Measurements from ENCODE around the gene BFSP1. TPM values are rescaled to one million over a fixed set of nuclear protein-coding genes. Genes with fewer than 3 reads are reported as not detected.

Gene BFSP1
- total RNA-seq, 2 donors from 2014 or later: 9.4 to 12.0 TPM

- H3K4me1 ChIP-seq (ENCODE audit: control insufficient read depth, insufficient read depth, low read length): no peaks in the 10 kb centered on the region
- Mint-ChIP-seq H3K9me3 (no peaks in the 10 kb centered on the region), H3K27ac (no peak overlapping the region), H3K36me3 (ENCODE audit: low read depth) (peaks cover 2% of the 10 kb centered on the region), H3K4me3 (no peak overlapping the region), H3K27me3 (ENCODE audit: insufficient read depth) (no peaks in the 10 kb centered on the region), H3K4me1 (peaks cover 29% of the 10 kb centered on the region)
- H3K4me3 ChIP-seq (ENCODE audit: low read length): no peak overlapping the region
- H3K36me3 ChIP-seq (ENCODE audit: control insufficient read depth, insufficient read depth, low read length): no peaks in the 10 kb centered on the region
- no peaks in the 10 kb centered on the region for H3K27me3 ChIP-seq (ENCODE audit: control insufficient read depth, insufficient read depth, low read length, poor library complexity, severe bottlenecking)
- 92 to 95% methylated on average over 3 to 6 of the region's 6 CpGs for WGBS, 2 experiments (ENCODE audit: insufficient coverage in 1 of 2, insufficient read length in 1 of 2)
- no peak for TF ChIP-seq CTCF (conservative IDR thresholded peaks at IDR 0.05)
- no peaks in the 10 kb centered on the region for H3K9me3 ChIP-seq (ENCODE audit: control insufficient read depth, low read length)
- H3K27ac ChIP-seq (ENCODE audit: low read depth, low read length): no peak overlapping the region
- no peak overlapping the region for H3K9ac ChIP-seq (ENCODE audit: extremely low read depth, low read length, poor library complexity, severe bottlenecking)
- peak; percentile 35 for DNase-seq
These were observed 27.7 kb downstream of the BFSP1 start for GRCh38 chr20:17503301-17504065.

GRCh38 chr20:17502105-17502504 lies 29.1 kb downstream of the BFSP1 start:
- Mint-ChIP-seq H3K4me1 (peaks cover 29% of the 10 kb centered on the region), H3K9me3 (no peaks in the 10 kb centered on the region), H3K27me3 (ENCODE audit: insufficient read depth) (no peaks in the 10 kb centered on the region), H3K27ac (no peak overlapping the region), H3K4me3 (no peak overlapping the region), H3K36me3 (ENCODE audit: low read depth) (no peaks in the 10 kb centered on the region)
- Histone ChIP-seq H3K27ac (ENCODE audit: low read depth, low read length) (no peak overlapping the region), H3K9ac (ENCODE audit: extremely low read depth, low read length, poor library complexity, severe bottlenecking) (no peak overlapping the region), H3K36me3 (ENCODE audit: control insufficient read depth, insufficient read depth, low read length) (no peaks in the 10 kb centered on the region), H3K9me3 (ENCODE audit: control insufficient read depth, low read length) (no peaks in the 10 kb centered on the region), H3K27me3 (ENCODE audit: control insufficient read depth, insufficient read depth, low read length, poor library complexity, severe bottlenecking) (no peaks in the 10 kb centered on the region), H3K4me1 (ENCODE audit: control insufficient read depth, insufficient read depth, low read length) (no peaks in the 10 kb centered on the region), H3K4me3 (ENCODE audit: low read length) (no peak overlapping the region)
- TF ChIP-seq CTCF (conservative IDR thresholded peaks at IDR 0.05): no peak
- WGBS, 2 experiments (ENCODE audit: insufficient coverage in 1 of 2, insufficient read length in 1 of 2): 85 to 88% methylated on average over 4 of the region's 4 CpGs
- DNase-seq: peak; percentile 73

GRCh38 chr20:17501701-17502100 lies 29.5 kb downstream of the BFSP1 start:
- H3K36me3 ChIP-seq (ENCODE audit: control insufficient read depth, insufficient read depth, low read length): no peaks in the 10 kb centered on the region
- H3K27ac ChIP-seq (ENCODE audit: low read depth, low read length): no peak overlapping the region
- H3K9ac ChIP-seq (ENCODE audit: extremely low read depth, low read length, poor library complexity, severe bottlenecking): no peak overlapping the region
- Mint-ChIP-seq H3K4me3 (no peak overlapping the region), H3K4me1 (peaks cover 29% of the 10 kb centered on the region), H3K36me3 (ENCODE audit: low read depth) (no peaks in the 10 kb centered on the region), H3K27me3 (ENCODE audit: insufficient read depth) (no peaks in the 10 kb centered on the region), H3K9me3 (no peaks in the 10 kb centered on the region), H3K27ac (no peak overlapping the region)
- no peak overlapping the region for H3K4me3 ChIP-seq (ENCODE audit: low read length)
- peak; percentile 35 for DNase-seq
- no peak for TF ChIP-seq CTCF (conservative IDR thresholded peaks at IDR 0.05)
- H3K4me1 ChIP-seq (ENCODE audit: control insufficient read depth, insufficient read depth, low read length): no peaks in the 10 kb centered on the region
- H3K27me3 ChIP-seq (ENCODE audit: control insufficient read depth, insufficient read depth, low read length, poor library complexity, severe bottlenecking): no peaks in the 10 kb centered on the region
- 88 to 96% methylated on average over 7 to 9 of the region's 9 CpGs for WGBS, 2 experiments (ENCODE audit: insufficient coverage in 1 of 2, insufficient read length in 1 of 2)
- no peaks in the 10 kb centered on the region for H3K9me3 ChIP-seq (ENCODE audit: control insufficient read depth, low read length)

Measured in endodermal cell (in vitro differentiated cells).